GM12872 (cell line): ENCODE results near the gene MMP25.

Experiments used
- CTCF ChIP-seq: IDR thresholded peaks from 3 replicates; pipeline ENCODE4 v1.5.1; 2011; ENCODE audit warnings: low read depth, mild to moderate bottlenecking, low read length, moderate library complexity; ENCODE audit not compliant: insufficient read depth

MMP25 gene

GRCh38 chr16:3063625-3064386 is 17.4 kb downstream of the MMP25 start:
- no peak for TF ChIP-seq CTCF

DNA sequence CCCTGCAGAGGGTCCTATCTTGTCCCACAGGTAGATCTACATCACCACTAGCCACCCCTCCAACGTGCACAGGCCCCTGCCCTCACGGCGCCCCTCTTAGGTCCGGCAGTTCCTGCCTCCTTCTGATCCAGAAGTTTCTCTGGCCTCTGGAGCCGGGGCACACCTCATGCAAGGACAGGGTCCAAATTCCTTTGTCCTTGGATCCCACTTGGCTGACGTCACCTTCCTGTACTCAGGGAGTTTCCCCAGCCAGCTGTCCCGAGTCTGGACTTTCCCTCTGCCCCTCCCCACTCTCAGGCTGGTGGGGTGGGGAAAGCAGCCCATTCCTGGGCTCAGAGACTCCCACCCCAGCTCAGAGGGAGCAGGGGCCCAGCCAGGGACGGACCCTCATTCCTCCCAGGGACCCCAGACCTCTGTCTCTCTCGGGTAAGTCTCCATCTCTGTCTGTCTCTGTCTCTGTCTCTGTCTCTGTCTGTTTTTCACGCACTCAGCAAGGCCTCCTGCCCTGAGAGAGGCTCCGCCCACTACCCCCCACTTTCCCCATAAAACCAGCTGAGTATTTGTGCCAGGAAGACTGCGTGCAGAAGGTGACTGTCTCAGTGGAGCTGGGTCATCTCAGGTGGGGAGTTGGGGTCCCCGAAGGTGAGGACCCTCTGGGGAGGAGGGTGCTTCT is 18.8 kb downstream of the MMP25 start, which contains the start of gene IL32:
Gene IL32 (plus strand): TSS at position 572 of the 673 bp plus-strand sequence. CDS start 172 bp downstream, outside the sequence.
- TF ChIP-seq CTCF, result no peak

GRCh38 chr16:3065742-3066439 is 19.5 kb downstream of the MMP25 start:
- no peak for TF ChIP-seq CTCF

DNA sequence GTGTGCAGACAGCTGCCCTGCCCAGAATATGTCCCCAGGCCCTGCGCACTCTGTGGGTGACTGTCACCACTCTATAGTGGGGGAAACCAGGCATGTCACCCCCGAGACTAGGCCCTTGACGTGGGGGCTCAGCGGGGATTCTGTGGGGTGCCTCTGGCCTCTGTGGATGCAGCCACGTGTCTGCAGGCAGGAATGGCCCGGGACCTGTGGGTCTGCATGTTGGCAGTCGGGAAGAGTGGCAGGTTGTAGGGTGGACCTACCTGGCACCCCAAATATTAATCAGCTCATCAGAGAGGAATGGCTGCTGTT is 20.0 kb downstream of the MMP25 start:
- no peak for TF ChIP-seq CTCF

DNA sequence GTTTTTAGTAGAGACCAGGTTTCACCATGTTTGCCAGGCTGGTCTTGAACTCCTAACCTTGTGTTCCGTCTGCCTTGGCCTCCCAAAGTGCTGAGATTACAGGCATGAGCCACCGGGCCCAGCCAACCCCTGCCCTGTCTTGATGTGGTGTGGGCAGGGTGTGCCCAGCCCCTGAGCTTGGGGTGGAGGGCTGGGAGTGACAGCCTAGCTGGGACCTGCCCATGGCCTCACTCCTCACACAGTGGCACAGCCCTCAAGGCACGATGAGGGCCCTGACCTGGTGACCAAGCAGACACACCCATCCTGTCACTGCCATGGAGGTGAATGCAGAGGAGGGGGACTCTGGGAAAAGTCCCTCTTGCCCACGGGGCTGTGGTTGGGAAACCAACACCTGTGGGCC is 22.1 kb downstream of the MMP25 start:
- no peak for TF ChIP-seq CTCF

DNA sequence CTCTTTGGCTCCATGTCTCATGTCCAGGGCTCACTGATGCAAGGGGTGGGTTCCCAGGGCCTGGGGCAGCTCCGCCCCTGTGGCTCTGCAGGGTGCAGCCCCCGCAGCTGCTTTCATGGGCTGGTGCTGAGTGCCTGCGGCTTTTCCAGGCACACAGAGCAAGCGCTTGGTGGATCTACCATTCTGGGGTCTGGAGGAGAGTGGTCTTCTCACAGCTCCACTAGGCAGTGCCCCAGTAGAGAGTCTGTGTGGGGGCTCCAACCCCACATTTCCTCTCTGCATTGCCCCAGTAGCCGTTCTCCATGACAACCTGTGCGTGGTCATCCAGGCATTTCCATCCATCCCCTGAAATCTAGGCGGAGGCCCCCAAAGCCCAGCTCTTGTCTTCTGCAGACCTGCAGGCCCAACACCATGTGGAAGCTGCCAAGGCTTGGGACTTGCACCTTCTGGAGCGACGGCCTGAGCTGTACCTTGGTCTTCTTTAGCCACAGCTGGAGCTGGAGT is 24.3 kb downstream of the MMP25 start:
- no peak for TF ChIP-seq CTCF

DNA sequence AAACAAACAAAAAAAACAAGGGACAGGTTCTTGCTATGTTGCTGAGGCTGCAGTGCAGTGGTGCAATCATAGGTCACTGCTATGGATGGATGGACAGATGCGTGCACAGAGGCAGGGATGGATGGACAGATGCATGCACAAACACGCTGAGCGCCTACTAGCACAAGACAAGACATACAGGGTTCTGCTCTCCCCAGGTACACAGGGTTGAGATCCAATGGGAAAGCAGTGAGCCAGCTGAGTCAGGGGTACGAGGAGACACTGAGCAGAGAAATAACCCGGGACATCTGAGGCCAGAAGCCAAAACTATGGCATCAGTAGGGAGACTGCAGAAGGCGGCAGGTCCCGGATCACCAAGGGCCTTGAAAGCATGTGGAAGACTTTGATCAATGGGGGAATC is 25.3 kb downstream of the MMP25 start:
- no peak for TF ChIP-seq CTCF
